ENCODE data around the gene SLC5A1. TPM values are rescaled to one million over a fixed set of nuclear protein-coding genes. Genes with fewer than 3 reads are reported as not detected.

Gene SLC5A1
- total and polyA plus RNA-seq, 2 of the 8 experiments (the other 6 are each of a cell fraction or from before 2014, with no cell fraction given), result 0.06 TPM; not detected in 1

- Histone ChIP-seq H2BK20ac (ENCODE audit: low read length) (no peak overlapping the region), H3K4me3 (ENCODE audit: extremely low read depth in 1 of 4, insufficient read depth in 2 of 4, low read depth in 3 of 4, low read length in 4 of 4) (no peak overlapping the region), H3K36me3 (ENCODE audit: control insufficient read depth in 2 of 4, insufficient read depth in 4 of 4, low read length in 3 of 4) (no peaks in the 10 kb centered on the region), H3K27me3 (replicated peaks in 1 of 4; ENCODE audit: control insufficient read depth in 3 of 4, extremely low read depth in 1 of 4, insufficient read depth in 3 of 4, low read length in 3 of 4) (no peaks in the 10 kb centered on the region; a peak in 3 of 7 replicates), H3K79me2 (ENCODE audit: control insufficient read depth in 1 of 2, insufficient read depth in 2 of 2, low read length in 2 of 2) (no peaks in the 10 kb centered on the region), H3K23me2 (ENCODE audit: low read depth, low read length) (no peaks in the 10 kb centered on the region), H3K4ac (replicated peaks; ENCODE audit: insufficient read length, low read depth, low read length) (no peak overlapping the region), H3K23ac (ENCODE audit: insufficient read length) (no peak overlapping the region), H4K20me1 (replicated peaks in 1 of 2; ENCODE audit: control insufficient read depth in 1 of 2, insufficient read depth in 2 of 2, low read length in 2 of 2) (no peaks in the 10 kb centered on the region), H4K91ac (replicated peaks; ENCODE audit: insufficient read length, low read length) (no peak overlapping the region), H3K14ac (ENCODE audit: insufficient read length) (no peak overlapping the region), H4K5ac (ENCODE audit: insufficient read length, low read depth, low read length) (no peak overlapping the region), H3K9ac (replicated peaks in 1 of 4; ENCODE audit: extremely low read depth in 1 of 4, low read depth in 3 of 4, low read length in 3 of 4) (no peak overlapping the region), H2AK5ac (ENCODE audit: low read depth, low read length) (no peak overlapping the region), H2BK15ac (ENCODE audit: low read length) (no peak overlapping the region), H3K9me3 (ENCODE audit: insufficient read depth in 2 of 2, low read depth in 1 of 2, low read length in 1 of 2) (no peaks in the 10 kb centered on the region), H3K56ac (replicated peaks; ENCODE audit: insufficient read length, low read depth, low read length) (no peak overlapping the region), H2BK5ac (ENCODE audit: low read depth, low read length) (no peak overlapping the region), H3K18ac (ENCODE audit: extremely low read depth, low read length) (no peak overlapping the region), H2BK120ac (replicated peaks; ENCODE audit: low read depth, low read length) (no peak overlapping the region), H3K4me1 (replicated peaks in 1 of 4; ENCODE audit: control insufficient read depth in 3 of 4, insufficient read depth in 4 of 4, low read length in 3 of 4) (no peaks in the 10 kb centered on the region), H3K79me1 (ENCODE audit: low read depth, low read length) (no peaks in the 10 kb centered on the region), H2AFZ (ENCODE audit: low read length) (no peak overlapping the region), H4K8ac (ENCODE audit: extremely low read depth, insufficient read depth, low read length) (no peak overlapping the region), H3K27ac (ENCODE audit: low read depth, low read length) (no peak overlapping the region), H3K4me2 (ENCODE audit: insufficient read depth in 1 of 2, low read depth in 2 of 2, low read length in 2 of 2) (no peak overlapping the region), H2BK12ac (ENCODE audit: low read depth, low read length) (no peak overlapping the region)
- no peak for TF ChIP-seq USF2 (IDR thresholded peaks at IDR 0.05; ENCODE audit: low read length)
- TF ChIP-seq BRCA1 (IDR thresholded peaks at IDR 0.05; ENCODE audit: low read depth, low read length), result no peak
- TF ChIP-seq, protein P1, sequence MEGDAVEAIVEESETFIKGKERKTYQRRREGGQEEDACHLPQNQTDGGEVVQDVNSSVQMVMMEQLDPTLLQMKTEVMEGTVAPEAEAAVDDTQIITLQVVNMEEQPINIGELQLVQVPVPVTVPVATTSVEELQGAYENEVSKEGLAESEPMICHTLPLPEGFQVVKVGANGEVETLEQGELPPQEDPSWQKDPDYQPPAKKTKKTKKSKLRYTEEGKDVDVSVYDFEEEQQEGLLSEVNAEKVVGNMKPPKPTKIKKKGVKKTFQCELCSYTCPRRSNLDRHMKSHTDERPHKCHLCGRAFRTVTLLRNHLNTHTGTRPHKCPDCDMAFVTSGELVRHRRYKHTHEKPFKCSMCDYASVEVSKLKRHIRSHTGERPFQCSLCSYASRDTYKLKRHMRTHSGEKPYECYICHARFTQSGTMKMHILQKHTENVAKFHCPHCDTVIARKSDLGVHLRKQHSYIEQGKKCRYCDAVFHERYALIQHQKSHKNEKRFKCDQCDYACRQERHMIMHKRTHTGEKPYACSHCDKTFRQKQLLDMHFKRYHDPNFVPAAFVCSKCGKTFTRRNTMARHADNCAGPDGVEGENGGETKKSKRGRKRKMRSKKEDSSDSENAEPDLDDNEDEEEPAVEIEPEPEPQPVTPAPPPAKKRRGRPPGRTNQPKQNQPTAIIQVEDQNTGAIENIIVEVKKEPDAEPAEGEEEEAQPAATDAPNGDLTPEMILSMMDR (IDR thresholded peaks at IDR 0.05; ENCODE audit: control extremely low read depth in 1 of 3, insufficient read depth in 1 of 3, low read depth in 1 of 3, low read length in 3 of 3), result no peak
- TF ChIP-seq TBP (IDR thresholded peaks at IDR 0.05; ENCODE audit: low read depth, low read length), result no peak
- TF ChIP-seq JUN (IDR thresholded peaks at IDR 0.05; ENCODE audit: low read depth, low read length), result no peak
- WGBS, 2 experiments (ENCODE audit: extremely low coverage in 1 of 2, insufficient coverage in 1 of 2, insufficient read length in 1 of 2, insufficient replicate concordance in 2 of 2, low coverage in 1 of 2, low lambda C conversion rate in 2 of 2, missing lambda C conversion rate in 1 of 2), result 88% methylated on average over 4 of the region's 4 CpGs; no CpG with 5 or more reads in 1 of the 2 experiments
- no peak for DNase-seq (ENCODE audit: low read depth in 1 of 2, low spot score in 2 of 2)
- FAIRE-seq, result no peak
- ChIA-PET CTCF (ENCODE audit: partially characterized antibody) (interaction anchor here (0.7 to 1.9 kb wide), 4 partner anchors 9 to 87 kb away, joined by 3 to 6 read pairs (median 3); no protein-coding TSS in a partner anchor), POLR2A (ENCODE audit: partially characterized antibody) (no interaction called here)
Measured at GRCh38 chr22:32059426-32059825, 16.4 kb downstream of the SLC5A1 start.

All from H1 (cell line).